Stimulated activated CD8-positive, alpha-beta memory T cell treated with anti-CD3 and anti-CD28 coated beads, Interleukin-12 subunit alpha, Interleukin-12 subunit beta, amount 100 ng/mL, for 24 hours (primary cell): ENCODE data around the gene BCAT1.
"Not testable (repeated sequence)": the region's sequence is repeated elsewhere in the genome, so short reads cannot be mapped to it uniquely, and the experiment has no call there.

Source experiments
- DNase-seq: peaks from one replicate; pipeline ENCODE4 v3.0.0-alpha.2; 2020; ENCODE audit errors: extremely low read depth

The BCAT1 gene

DNA sequence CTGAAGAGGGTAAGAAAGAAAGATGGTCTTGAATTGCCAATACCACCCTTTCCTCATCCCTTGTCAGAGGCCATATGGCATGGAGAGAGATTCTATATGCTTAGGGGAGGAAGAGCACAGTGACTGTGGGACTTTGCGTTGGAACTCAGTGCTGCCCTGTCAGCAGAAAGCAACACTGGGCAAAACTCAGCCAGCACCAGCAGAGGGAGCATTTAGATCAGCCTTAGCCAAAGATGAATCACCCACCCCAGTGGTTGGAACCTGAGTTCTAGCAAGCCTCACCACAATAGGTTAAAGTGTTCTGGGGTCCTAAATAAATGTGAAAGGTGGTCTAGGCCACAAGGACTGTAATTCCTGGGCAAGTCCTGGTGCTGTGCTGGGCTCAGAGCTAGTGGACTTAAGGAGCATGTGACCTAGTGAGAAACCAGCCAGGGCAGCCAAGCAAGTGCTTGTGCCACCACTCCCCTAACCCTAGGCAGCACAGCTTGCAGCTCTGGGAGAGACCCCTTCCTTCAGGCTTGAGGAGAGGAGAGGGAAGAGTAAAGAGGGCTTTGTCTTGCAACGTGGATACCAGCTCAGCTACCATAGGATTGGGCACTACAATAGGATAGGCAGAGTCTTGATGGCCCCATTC is 11.4 kb upstream of the BCAT1 start:
- no peak for DNase-seq

GRCh38 chr12:24956351-24956750 is 7.5 kb upstream of the BCAT1 start:
- not testable (repeated sequence) for DNase-seq

GRCh38 chr12:24955853-24956252 is 7.0 kb upstream of the BCAT1 start:
- DNase-seq, result no peak

DNA sequence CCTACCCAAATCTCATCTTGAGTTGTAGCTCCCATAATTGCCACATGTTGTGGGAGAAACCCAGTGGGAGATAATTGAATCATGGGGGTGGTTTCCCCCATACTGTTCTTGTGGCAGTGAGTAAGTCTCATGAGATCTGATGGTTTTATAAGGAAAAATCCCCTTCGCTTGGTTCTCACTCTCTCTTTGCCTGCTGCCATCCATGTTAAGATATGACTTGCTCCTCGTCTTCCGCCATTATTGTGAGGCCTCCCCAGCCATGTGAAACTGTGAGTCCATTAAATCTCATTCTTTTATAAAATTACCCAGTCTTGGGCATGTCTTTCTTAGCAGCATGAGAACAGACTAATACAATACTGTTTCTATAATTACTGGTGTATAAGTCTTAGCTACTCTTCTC is 6.5 kb upstream of the BCAT1 start:
- DNase-seq, result no peak

DNA sequence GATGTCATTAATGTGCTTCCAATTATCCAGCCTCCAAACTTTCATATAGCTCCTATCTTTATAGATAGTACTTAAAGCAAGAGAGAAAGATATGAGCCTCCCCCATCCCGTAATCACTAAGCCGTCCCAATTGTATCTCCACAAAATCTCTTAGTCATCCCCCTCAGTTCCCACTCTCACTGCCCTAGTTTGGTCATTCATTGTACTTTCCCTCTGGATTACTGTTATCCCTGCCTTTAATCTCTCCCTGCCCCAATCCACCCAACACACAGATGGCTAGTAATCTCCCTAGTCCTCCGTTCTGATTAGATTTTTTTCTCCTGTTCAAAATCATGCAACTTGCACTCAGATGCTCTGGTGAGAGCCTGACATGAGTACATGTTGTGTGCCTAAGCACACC is 5.4 kb upstream of the BCAT1 start:
- DNase-seq, result no peak

- no peak for DNase-seq
Measured at GRCh38 chr12:24952389-24952788, 3.5 kb upstream of the BCAT1 start.

DNA sequence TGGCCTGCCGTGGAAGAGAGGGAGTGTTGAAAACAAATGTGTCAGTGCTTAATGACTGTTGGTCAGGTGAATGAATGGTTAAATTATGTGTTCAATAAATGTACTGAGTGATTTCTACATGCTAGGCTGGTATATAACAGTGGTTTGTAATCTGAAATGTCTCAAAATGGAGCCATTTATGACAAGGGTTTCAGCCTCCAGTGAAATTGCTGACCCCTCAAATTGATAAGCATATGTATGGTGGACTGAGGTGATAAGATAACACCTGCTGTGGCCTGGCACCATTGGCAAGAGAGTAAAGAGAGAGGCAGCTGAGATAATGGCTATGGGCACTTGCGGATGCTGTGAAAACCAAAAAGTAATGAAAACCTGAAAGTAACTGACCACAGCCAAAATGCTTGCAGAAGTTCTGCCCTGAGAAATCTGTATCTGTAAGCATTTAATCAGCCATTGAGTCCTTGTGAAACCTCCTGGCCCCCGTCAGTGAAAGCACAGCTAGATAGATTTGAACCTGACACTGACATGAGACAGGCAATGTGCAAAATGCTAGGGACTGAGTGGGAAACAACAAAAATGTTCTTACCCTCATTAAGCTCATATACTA is 1.4 kb upstream of the BCAT1 start:
- DNase-seq, result no peak

GRCh38 chr12:24948420-24948756 is 513 bp downstream of the BCAT1 start:
- DNase-seq, result no peak

DNA sequence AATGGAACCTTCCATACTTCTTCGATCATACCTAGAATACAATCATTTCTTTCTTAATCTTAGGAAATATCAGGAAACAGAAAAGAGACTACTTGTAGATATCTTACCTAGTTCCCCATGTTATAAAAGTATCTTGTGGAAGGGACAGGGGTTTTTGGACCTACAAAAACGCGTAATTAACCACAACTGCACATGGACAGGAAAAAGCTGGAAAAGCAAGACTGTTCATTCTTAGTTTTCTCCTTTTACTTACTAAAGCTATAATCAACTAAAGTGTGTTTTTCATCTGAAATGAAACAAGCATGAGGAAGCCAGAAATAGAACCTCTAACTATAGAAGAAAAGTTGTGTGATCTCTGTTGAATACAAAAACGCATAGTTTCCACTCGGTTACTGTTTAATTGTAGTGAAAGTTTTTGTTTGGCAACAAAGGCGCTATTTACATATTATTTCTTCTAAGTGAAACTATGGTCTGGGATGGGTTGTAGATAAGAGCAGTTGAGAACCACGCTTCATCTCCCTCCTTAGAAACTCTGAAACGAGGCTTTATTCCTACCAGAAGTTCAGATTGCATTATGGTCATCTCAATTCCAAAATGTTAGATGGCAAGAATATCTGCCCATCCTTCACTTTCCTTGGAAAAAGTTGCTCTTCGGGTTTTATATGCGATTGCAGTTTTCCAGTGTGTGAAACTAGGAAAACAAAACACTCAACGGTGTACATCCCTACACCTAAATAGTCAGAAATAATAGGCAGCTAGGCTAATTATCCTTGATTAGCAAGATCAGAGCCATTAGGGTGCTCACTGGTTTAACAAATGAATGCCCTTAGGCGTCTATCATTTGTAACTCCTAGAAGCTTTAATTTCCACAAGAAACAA is 1.1 kb downstream of the BCAT1 start:
- no peak for DNase-seq

- no peak for DNase-seq
Measured at GRCh38 chr12:24945845-24946244, 3.1 kb downstream of the BCAT1 start.

GRCh38 chr12:24945039-24945438 is 3.9 kb downstream of the BCAT1 start:
- no peak for DNase-seq

DNA sequence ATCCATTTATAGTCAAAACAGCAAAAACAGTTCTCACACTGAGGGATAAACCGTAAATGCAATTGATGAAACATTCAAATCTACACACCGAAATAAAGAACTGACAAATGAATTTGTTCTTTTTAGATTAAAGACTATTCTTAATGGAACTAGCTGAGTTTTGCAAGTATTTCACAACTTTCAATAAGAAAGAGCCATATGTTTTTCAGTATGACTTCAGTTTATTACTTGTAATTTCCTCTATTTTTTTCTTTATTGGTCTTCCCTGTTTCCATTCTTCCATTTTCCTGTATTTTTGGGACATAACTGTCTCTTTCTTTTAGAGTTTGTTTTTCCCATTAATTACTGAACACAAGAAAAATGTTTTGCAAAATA is 4.3 kb downstream of the BCAT1 start:
- DNase-seq, result no peak

DNA sequence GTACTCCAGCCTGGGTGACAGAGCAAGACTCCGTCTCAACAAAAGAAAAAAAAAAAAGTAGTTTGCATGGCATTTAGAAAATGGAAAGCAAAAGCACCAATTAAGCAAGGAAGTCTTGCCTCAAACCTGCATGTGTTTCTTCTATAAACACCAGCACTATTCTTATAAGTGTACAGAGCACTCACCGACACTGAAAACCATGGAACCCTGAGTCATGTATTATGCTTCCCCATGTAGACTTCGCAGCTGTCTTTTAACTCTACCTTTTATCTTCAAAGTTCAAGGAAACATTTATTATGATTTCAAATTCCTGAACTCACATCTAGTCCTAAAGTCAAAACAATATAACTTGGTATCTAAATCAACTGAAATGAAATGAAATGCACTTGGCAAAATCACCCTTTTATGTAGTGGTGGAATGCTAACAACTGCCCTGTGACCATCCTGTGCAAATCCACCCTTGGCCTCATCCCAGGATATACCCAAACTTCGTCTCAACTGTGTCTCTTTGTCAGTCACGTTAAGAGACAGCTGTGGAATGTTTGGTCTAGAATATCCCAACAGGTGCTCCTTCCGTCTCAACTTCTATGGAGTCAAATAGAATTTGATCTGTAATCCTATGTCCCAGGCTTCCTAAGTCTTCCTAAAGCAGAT is 4.8 kb downstream of the BCAT1 start:
- DNase-seq, result no peak

GRCh38 chr12:24940157-24940556 is 8.7 kb downstream of the BCAT1 start:
- DNase-seq, result no peak

GRCh38 chr12:24939551-24939950 is 9.3 kb downstream of the BCAT1 start:
- not testable (repeated sequence) for DNase-seq

DNA sequence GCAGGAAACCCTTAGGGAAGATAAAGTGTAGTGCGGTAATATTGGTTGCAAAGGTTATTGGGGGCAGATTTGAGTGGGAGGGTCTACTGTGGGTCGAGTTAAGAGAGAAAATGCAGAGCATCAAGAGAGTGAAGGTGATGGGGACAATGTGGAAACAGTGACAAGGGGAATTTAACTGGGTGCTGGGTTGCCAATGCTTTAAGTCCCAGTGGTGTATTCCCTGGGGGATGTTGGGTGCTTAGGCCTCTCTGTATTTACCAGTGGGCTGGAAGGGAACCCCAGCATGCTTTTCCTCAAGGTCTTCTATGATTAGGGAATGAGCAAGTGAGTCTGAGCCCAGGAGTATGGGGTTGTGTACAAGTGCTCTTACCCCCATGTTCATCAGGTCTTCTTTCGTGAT is 10.6 kb downstream of the BCAT1 start:
- no peak for DNase-seq

- no peak for DNase-seq
Measured at GRCh38 chr12:24937553-24938244, 11.2 kb downstream of the BCAT1 start.

- no peak for DNase-seq
Measured at GRCh38 chr12:24933694-24934407, 15.1 kb downstream of the BCAT1 start.

DNA sequence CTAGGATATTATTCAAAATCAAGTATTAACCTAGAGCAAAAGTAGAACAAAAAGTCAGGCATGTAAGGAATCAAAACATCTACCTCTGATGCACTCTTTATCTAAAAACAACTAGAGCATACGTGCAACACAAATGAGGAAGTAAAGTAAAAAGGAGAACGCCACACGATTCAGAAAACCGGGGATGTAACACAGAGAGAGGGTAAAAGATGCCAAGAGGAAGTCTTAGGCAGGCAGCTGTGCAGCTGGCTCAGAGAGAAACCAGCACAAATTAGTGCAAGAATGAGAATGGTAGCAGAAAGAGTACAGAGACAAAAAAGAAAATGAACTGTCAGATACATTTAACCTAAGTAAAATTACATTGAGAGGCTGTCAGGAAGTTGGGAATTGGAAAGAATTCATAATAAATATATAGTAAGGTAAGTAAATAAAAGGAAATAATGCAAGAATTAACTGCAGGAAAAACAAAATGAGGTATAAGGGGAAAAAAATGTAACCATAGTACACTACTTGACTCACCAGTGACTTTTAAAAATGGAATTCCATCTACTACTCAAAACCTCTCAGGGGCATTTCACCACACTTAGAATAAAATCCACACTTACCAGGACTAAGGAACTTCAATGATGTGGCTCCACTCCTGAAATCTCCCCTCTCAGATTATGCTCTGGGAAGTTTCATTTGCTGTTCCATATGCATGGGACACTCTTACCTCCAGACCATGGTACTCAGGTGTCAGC is 17.1 kb downstream of the BCAT1 start:
- no peak for DNase-seq

DNA sequence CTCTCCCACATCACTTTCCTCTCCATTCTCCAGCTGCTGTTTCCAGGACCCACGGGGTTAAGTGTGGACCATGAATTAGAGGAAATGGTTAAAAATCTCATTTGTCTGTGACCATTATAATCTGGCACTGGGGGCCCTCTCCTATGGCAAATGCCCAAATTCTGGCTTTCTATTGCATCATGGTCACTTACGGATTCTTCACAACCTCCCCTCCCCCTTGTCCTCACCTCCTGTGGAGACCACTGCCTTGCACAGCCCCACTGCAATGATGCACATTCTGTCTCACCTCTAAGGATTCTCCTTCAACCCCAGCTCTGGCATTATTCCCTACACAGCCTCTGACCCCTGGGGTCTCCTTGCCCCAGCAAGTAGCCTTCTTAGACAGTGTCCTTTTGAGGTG is 18.9 kb downstream of the BCAT1 start:
- DNase-seq, result no peak
